DOHH2 (cell line): ENCODE data around the gene TMEM44.

ENCODE experiments used
- CTCF ChIP-seq: fragments of 200-600 bp; sonication (generic); IDR thresholded peaks from one replicate; pipeline ENCODE4 v1.5.1; 2014; ENCODE audit warnings: antibody characterized with exemption, mild to moderate bottlenecking, low read depth, low read length; ENCODE audit not compliant: poor library complexity, severe bottlenecking
- EZH2phosphoT487 ChIP-seq: fragments of 200-600 bp; sonication (generic); IDR thresholded peaks from 2 replicates; pipeline ENCODE4 v1.6.1; 2017; ENCODE audit warnings: borderline replicate concordance, mild to moderate bottlenecking, antibody characterized with exemption, low read length, moderate library complexity, mixed read lengths

GRCh38 chr3:194640829-194641228 is 7.6 kb upstream of the TMEM44 start:
- TF ChIP-seq CTCF (peak; percentile 18), EZH2phosphoT487 (no peak)
